ENCODE results near the gene ZNF205. TPM values are rescaled to one million over a fixed set of nuclear protein-coding genes. Genes with fewer than 3 reads are reported as not detected.

Gene ZNF205
- total and polyA plus RNA-seq, 9 of the 15 experiments (the other 6 are each of a cell fraction or from before 2014, with no cell fraction given) = 2.4 to 11.8 (median 5.1) TPM; not detected in 2

DNA sequence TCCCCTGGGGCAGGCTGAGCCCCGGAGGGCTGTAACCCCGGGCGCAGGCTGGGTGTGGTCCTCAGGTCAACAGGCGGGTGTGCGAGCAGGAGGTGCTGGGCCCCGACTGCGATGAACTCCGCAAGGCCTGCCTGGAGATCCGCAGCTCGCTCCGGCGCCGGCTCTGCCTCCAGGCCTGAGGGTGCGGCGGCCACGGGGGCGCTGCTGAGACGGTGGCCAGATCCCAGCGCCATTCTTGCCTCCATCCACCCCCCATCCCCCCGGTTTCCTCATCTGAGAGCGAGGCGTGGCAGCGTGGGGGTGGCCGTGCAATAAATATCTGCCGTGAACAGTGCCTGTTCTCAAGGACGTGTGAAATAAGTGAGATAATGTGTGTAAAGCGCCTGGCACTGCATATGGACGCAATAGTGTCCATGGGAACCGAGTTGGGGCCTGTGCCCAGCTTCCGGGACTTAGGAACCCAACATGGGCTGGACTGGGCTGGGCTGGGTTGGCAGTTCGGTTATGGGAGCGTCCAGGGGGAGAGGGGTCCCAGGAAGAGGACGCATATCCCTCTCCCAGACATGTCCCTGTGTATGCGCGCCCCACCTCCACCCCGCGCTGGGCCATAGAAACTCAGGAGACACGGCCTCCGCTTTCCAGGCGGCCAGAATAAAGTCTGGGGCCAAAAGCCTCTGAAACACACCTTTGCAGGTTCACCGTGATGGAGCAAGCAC lies 37.4 kb downstream of the ZNF205 start (continued):
- TF ChIP-seq, protein P1, sequence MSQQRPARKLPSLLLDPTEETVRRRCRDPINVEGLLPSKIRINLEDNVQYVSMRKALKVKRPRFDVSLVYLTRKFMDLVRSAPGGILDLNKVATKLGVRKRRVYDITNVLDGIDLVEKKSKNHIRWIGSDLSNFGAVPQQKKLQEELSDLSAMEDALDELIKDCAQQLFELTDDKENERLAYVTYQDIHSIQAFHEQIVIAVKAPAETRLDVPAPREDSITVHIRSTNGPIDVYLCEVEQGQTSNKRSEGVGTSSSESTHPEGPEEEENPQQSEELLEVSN (IDR thresholded peaks at IDR 0.05; ENCODE audit: borderline replicate concordance in 1 of 2, extremely low read depth in 1 of 2, insufficient read depth in 1 of 2, insufficient read length in 1 of 2, low read depth in 1 of 2, low read length in 1 of 2, poor library complexity in 1 of 2, severe bottlenecking in 1 of 2) = peak; percentile 56 to 74
- TF ChIP-seq POLR2B (IDR thresholded peaks at IDR 0.05; ENCODE audit: low read depth, partially characterized antibody) = no peak
- TF ChIP-seq, protein P2, sequence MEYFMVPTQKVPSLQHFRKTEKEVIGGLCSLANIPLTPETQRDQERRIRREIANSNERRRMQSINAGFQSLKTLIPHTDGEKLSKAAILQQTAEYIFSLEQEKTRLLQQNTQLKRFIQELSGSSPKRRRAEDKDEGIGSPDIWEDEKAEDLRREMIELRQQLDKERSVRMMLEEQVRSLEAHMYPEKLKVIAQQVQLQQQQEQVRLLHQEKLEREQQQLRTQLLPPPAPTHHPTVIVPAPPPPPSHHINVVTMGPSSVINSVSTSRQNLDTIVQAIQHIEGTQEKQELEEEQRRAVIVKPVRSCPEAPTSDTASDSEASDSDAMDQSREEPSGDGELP (CRISPR knock-in tag; IDR thresholded peaks at IDR 0.05; ENCODE audit: borderline replicate concordance) = peak; percentile 69
- peak; percentile 60; the same call in 1 of the 2 replicates for TF ChIP-seq DPF2 (IDR thresholded peaks at IDR 0.05)
- TF ChIP-seq, protein P3, sequence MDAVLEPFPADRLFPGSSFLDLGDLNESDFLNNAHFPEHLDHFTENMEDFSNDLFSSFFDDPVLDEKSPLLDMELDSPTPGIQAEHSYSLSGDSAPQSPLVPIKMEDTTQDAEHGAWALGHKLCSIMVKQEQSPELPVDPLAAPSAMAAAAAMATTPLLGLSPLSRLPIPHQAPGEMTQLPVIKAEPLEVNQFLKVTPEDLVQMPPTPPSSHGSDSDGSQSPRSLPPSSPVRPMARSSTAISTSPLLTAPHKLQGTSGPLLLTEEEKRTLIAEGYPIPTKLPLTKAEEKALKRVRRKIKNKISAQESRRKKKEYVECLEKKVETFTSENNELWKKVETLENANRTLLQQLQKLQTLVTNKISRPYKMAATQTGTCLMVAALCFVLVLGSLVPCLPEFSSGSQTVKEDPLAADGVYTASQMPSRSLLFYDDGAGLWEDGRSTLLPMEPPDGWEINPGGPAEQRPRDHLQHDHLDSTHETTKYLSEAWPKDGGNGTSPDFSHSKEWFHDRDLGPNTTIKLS (IDR thresholded peaks at IDR 0.05; ENCODE audit: borderline replicate concordance, low read depth) = peak; percentile 69; the same call in 1 of the 2 replicates
- TF ChIP-seq MTF1 (CRISPR knock-in tag; IDR thresholded peaks at IDR 0.05; ENCODE audit: borderline replicate concordance) = no peak
- TF ChIP-seq HMGN3 (IDR thresholded peaks at IDR 0.05; ENCODE audit: borderline replicate concordance, extremely low read depth, insufficient read length, low read depth, low read length) = peak; percentile 47
- peak; percentile 37 to 88 (median 82) for TF ChIP-seq YY1 (IDR thresholded peaks at IDR 0.05; ENCODE audit: borderline replicate concordance in 1 of 3, control insufficient read depth in 1 of 3, extremely low read depth in 1 of 3, insufficient read depth in 3 of 3, insufficient read length in 1 of 3, insufficient replicate concordance in 2 of 3, low read depth in 1 of 3, low read length in 2 of 3)
- TF ChIP-seq ELF1 (tag; IDR thresholded peaks at IDR 0.05) = peak; percentile 46; the same call in 1 of the 2 replicates
- TF ChIP-seq ZNF445 (CRISPR knock-in tag; IDR thresholded peaks at IDR 0.05; ENCODE audit: low read depth) = no peak
- TF ChIP-seq POLR3A (IDR thresholded peaks at IDR 0.05; ENCODE audit: borderline replicate concordance, extremely low read depth, insufficient read depth, insufficient read length) = no peak
- TF ChIP-seq NUFIP1 (IDR thresholded peaks at IDR 0.05; ENCODE audit: partially characterized antibody) = no peak
- TF ChIP-seq, protein P4, sequence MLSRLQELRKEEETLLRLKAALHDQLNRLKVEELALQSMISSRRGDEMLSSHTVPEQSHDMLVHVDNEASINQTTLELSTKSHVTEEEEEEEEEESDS (CRISPR knock-in tag; IDR thresholded peaks at IDR 0.05) = no peak
- TF ChIP-seq, protein P5, sequence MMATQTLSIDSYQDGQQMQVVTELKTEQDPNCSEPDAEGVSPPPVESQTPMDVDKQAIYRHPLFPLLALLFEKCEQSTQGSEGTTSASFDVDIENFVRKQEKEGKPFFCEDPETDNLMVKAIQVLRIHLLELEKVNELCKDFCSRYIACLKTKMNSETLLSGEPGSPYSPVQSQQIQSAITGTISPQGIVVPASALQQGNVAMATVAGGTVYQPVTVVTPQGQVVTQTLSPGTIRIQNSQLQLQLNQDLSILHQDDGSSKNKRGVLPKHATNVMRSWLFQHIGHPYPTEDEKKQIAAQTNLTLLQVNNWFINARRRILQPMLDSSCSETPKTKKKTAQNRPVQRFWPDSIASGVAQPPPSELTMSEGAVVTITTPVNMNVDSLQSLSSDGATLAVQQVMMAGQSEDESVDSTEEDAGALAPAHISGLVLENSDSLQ (IDR thresholded peaks at IDR 0.05) = no peak
- no peak for TF ChIP-seq ZNF76 (CRISPR knock-in tag; IDR thresholded peaks at IDR 0.05; ENCODE audit: borderline replicate concordance)
- TF ChIP-seq NCOA2 (IDR thresholded peaks at IDR 0.05; ENCODE audit: partially characterized antibody in 2 of 2) = no peak
- TF ChIP-seq, protein P6, sequence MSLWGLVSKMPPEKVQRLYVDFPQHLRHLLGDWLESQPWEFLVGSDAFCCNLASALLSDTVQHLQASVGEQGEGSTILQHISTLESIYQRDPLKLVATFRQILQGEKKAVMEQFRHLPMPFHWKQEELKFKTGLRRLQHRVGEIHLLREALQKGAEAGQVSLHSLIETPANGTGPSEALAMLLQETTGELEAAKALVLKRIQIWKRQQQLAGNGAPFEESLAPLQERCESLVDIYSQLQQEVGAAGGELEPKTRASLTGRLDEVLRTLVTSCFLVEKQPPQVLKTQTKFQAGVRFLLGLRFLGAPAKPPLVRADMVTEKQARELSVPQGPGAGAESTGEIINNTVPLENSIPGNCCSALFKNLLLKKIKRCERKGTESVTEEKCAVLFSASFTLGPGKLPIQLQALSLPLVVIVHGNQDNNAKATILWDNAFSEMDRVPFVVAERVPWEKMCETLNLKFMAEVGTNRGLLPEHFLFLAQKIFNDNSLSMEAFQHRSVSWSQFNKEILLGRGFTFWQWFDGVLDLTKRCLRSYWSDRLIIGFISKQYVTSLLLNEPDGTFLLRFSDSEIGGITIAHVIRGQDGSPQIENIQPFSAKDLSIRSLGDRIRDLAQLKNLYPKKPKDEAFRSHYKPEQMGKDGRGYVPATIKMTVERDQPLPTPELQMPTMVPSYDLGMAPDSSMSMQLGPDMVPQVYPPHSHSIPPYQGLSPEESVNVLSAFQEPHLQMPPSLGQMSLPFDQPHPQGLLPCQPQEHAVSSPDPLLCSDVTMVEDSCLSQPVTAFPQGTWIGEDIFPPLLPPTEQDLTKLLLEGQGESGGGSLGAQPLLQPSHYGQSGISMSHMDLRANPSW (CRISPR knock-in tag; IDR thresholded peaks at IDR 0.05) = no peak
